Measurements from ENCODE around the gene NFYC.
A peak's percentile ranks its signal among the peaks of the same experiment; 100 is the strongest.

NFYC gene

GRCh38 chr1:40798366-40799281, 107.1 kb downstream of the NFYC start:
- no peak for DNase-seq

- DNase-seq = no peak
These were observed 107.9 kb downstream of the NFYC start for GRCh38 chr1:40799351-40799867.

GRCh38 chr1:40801742-40802077, 110.2 kb downstream of the NFYC start:
- no peak for DNase-seq

- DNase-seq = peak; percentile 84
These were observed 110.7 kb downstream of the NFYC start for GRCh38 chr1:40802078-40802741.

GRCh38 chr1:40802742-40803113, 111.2 kb downstream of the NFYC start:
- DNase-seq = no peak

- no peak for DNase-seq
These were observed 111.9 kb downstream of the NFYC start for GRCh38 chr1:40803447-40803846.

- no peak for DNase-seq
These were observed 112.4 kb downstream of the NFYC start for GRCh38 chr1:40803902-40804301.

GRCh38 chr1:40806240-40806639, 114.7 kb downstream of the NFYC start:
- no peak for DNase-seq

GRCh38 chr1:40806731-40807695, 115.5 kb downstream of the NFYC start:
- no peak for DNase-seq

- no peak for DNase-seq
These were observed 116.5 kb downstream of the NFYC start for GRCh38 chr1:40808002-40808401.

GRCh38 chr1:40808444-40808843, 116.9 kb downstream of the NFYC start:
- DNase-seq = no peak

GRCh38 chr1:40808909-40809308, 117.4 kb downstream of the NFYC start:
- no peak for DNase-seq

- no peak for DNase-seq
These were observed 119.4 kb downstream of the NFYC start for GRCh38 chr1:40810927-40811326.

- no peak for DNase-seq
These were observed 123.9 kb downstream of the NFYC start for GRCh38 chr1:40815420-40815819.

- peak; percentile 22 for DNase-seq
These were observed 126.3 kb downstream of the NFYC start for GRCh38 chr1:40817791-40818263.

- DNase-seq = peak; percentile 86
These were observed 126.9 kb downstream of the NFYC start for GRCh38 chr1:40818264-40818961.

GRCh38 chr1:40819101-40819500, 127.6 kb downstream of the NFYC start:
- DNase-seq = no peak

- DNase-seq = no peak
These were observed 128.8 kb downstream of the NFYC start for GRCh38 chr1:40820251-40820797.
